Stimulated activated CD4-positive, alpha-beta T cell treated with anti-CD3 and anti-CD28 coated beads, Interleukin-1b, Interleukin-23, amount 100 ng/mL, for 1 hour (primary cell): ENCODE measurements around the gene CCDC175.

Experiments used
- DNase-seq, 2 donors: peaks; one replicate each; pipeline ENCODE4 v3.0.0-alpha.2; 2020; ENCODE audit warnings: low read depth in 2 of 2

Gene CCDC175

GRCh38 chr14:59540852-59541251 is 35.8 kb downstream of the CCDC175 start:
- DNase-seq = no peak

DNA sequence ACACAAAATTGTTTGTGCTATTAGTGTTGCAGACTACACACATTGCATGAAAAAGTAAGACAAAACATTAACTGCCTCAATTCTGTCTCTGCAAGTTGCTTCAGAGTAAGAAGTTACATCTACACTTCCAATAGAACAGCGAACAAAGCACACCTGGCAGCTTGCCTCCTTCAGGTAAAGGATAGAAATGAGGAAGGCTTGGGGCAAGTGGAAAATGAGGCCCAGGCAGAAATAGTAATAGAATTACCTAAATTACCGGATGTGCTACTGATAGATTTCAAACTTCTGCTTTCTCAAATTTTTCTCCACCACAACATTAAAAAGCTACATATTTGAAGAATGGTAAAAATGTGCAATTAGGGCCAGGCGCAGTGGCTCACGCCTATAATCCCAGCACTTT is 37.7 kb downstream of the CCDC175 start:
- no peak for DNase-seq

- no peak for DNase-seq
Observed at GRCh38 chr14:59537476-59537875, 39.1 kb downstream of the CCDC175 start.

- DNase-seq = no peak
Observed at GRCh38 chr14:59534361-59534987, 42.1 kb downstream of the CCDC175 start.

- DNase-seq = no peak
Observed at GRCh38 chr14:59532419-59532818, 44.2 kb downstream of the CCDC175 start.

GRCh38 chr14:59530349-59530748 is 46.3 kb downstream of the CCDC175 start:
- DNase-seq = no peak

- no peak for DNase-seq
Observed at GRCh38 chr14:59529189-59529588, 47.4 kb downstream of the CCDC175 start.

GRCh38 chr14:59520224-59520623 is 56.4 kb downstream of the CCDC175 start:
- DNase-seq = no peak

DNA sequence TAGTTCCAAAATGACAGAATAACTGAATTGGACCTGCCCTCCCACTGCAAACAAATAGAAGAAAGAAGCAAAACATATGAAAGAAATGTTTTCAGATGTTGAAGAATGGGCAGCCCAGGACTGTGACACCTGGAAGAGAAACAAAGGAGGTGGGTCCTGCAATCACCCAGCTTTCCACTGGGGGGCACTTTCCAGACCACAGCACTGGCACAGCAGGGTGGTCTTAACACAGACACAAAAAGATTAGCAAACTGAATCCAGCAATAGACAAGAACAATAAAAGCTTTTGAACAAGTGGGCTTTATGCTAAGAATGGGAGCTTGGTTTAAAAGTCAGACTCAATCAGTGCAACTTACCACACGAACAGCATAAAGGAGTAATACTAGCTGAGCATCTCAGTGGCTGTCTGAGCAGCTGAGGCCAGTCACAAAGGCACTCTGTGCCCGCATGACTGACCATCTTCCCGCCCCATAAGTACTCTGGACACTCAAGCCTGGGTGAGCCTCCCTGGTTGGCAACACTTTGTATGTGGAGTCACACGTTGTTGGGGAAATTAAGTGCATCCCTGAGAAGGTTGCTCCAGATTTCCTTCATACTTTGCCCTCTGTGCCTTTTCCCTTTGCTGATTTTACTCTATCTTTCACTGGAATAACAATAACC is 64.6 kb downstream of the CCDC175 start:
- no peak for DNase-seq

DNA sequence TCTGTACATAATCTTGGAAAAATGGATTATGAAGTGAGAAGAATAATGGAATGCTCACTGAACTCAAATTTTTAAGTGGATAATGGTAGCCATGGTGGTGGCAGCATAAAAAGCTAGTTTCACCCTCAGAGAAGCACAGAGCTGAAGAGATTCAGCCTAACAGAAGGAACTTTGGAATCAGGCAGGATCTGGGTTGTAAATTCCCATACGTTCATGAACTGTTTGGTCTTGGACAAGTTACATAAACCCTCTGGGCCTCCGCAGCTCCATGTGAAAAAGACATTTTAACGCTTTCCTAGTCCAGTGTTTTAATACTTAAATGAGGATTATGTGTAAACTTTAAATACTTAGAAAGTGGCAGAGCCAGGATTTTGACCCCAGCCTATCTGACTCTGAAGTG is 65.6 kb downstream of the CCDC175 start:
- DNase-seq = no peak

DNA sequence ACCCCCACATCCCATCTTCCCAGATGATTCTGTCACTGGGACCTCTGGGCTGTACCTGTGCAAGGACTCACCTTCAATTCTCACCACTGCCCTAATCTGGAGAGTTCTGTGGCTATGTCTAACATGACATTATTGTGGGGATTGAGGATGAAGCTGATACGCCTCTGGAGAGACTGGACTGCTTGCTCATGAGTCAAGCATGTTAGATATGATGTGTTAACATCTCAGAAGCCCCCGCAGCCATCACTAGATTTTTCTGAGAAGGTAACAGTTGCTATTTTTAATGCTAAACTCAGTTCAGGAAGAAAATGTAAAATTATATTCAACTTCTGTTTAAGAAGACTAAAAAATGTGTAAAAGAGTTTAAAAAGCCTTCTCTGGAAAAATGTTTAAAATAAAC is 66.6 kb downstream of the CCDC175 start:
- DNase-seq = no peak

DNA sequence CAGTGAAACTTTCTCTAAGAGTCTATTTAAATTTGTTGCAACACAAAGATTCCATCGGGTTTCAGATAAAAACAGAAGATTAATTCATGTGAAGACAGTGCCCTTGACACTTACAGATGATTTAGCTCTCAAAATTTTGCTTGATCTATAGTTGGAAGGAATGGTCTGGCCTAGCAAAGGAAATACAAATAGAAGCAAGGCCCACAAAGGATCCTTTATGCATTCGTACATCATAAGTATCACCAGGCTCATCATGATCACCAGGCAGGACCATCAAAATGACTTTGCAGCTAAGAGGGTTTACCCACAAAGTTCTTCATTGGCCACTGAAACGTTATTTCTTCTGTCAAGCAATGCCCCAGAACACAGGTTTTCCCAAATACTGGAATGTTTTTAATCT is 67.5 kb downstream of the CCDC175 start:
- no peak for DNase-seq

DNA sequence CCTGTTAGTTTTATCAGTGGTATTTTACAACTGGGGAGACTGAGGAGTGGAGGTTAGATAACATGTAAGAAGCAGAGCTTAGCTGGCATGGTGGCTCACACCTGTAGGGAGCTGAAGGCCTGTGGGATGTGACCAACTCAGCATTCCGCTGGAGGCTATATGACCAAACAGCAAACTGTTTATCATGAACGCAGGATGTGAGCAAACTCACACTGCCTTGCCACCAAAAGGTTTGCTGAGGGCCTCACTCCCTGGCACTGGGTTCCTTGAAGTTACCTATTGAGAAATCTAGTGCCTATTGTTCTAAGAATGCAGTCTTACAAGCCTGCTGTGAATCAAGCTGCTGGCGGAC is 68.9 kb downstream of the CCDC175 start:
- no peak for DNase-seq

DNA sequence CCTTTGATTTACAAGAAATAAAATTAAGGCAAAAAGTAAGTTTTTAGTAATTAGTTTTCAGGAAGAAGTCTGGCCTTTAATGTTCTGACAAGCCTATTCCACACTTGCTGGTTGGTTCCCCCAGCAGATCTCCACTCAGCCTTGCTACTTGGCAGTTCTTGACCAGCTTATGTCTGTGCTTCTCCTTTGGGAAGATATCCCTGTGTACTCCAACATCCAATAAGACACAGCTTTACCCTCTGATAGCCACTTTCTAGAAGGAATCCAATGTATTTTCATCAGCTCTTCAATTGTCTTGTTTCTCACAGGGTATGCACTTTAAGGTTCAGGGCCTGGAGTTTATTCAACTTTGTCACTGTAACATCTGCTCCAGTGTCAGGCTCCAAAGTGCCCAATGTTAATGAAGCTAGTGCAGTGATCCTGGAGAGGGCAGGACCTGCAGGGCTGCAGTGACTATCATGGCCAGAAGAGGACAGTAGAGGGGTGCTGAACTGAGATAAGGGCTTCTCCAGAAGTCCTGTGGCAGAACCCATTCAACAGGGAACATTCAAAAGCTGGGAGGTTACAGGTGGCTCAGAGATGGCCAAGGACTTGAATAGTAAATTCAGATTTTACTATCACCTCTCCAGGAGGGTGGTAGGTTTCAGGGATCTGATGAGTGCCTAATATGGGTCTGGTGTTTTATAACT is 69.4 kb downstream of the CCDC175 start:
- DNase-seq = no peak

- no peak for DNase-seq
Observed at GRCh38 chr14:59503256-59503655, 73.4 kb downstream of the CCDC175 start.

GRCh38 chr14:59500732-59501131 is 75.9 kb downstream of the CCDC175 start:
- DNase-seq = no peak

- no peak for DNase-seq
Observed at GRCh38 chr14:59492384-59492783, 84.2 kb downstream of the CCDC175 start.

DNA sequence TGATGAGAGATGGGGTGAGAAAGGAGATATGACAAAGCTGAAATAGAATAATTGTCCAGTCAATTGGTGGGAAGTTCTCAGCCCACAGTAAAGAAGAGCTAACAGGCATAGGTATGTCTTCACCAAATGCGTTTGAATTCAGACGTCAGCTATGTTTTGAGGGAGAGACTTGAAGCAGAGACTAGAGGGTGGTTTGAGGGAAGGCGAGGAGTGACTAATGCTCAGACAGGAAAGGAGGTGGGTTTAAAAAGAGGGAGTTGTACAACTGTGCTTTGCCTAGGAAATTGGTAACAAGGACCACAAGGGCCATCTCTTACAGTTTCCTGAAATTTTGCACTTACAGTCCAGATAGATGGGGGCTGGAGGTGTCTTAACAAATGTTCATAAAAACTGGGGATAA is 85.9 kb downstream of the CCDC175 start:
- no peak for DNase-seq

GRCh38 chr14:59484639-59485175 is 91.9 kb downstream of the CCDC175 start:
- no peak for DNase-seq

GRCh38 chr14:59483819-59484638 is 92.6 kb downstream of the CCDC175 start, which contains the start of the genes JKAMP and L3HYPDH:
Gene JKAMP (plus strand): TSS chr14:59484517. CDS start chr14:59484590, 73 bp downstream.
Gene L3HYPDH (minus strand): TSS chr14:59484408. CDS start chr14:59484316, 92 bp downstream.
- peak; percentile 89 to 96 for DNase-seq

DNA sequence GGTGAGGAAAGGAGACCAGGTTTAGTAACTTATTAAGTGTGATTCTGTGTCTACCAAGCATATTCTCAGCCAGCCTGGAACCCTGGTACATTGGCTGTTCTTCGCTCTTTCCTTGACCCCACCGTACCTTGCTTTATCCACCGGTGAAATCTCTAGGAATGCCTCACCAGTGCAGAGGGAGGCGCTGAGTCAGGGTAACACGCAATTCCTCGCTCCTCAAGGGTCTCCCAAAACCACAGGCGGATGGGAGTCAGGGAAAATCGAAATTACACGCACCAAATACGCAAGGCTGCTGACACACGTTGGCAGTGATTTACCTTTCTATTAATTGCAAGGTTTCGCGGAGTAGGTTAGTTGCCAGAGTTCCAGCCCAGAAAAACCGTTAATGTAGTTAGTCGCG is 93.2 kb downstream of the CCDC175 start:
- no peak for DNase-seq
